Right lobe of liver (tissue), 4 donors: ENCODE measurements around the gene TEX38.

Source experiments
- POLR2A ChIP-seq: fragments of 450-650 bp; IDR thresholded peaks from one replicate; pipeline ENCODE4 v1.6.1; 2017; ENCODE audit warnings: antibody characterized with exemption, mild to moderate bottlenecking
- TF ChIP-seq, protein P1 (sequence below), 4 donors: fragments of 200-600 bp in 3 of 4; fragments of 450-650 bp in 1 of 4; IDR thresholded peaks; one replicate each; pipeline versions ENCODE4 v1.5.1 to v1.8.0; 2016 to 2022; ENCODE audit warnings: antibody characterized with exemption in 4 of 4, mild to moderate bottlenecking in 2 of 4
- donor health status: DM: no; HTN: no; CAD: no.
- donor health status: DM: no; HTN: no; CAD: no.
- donor health status: DM: no; HTN: yes; CAD: no.

DNA sequence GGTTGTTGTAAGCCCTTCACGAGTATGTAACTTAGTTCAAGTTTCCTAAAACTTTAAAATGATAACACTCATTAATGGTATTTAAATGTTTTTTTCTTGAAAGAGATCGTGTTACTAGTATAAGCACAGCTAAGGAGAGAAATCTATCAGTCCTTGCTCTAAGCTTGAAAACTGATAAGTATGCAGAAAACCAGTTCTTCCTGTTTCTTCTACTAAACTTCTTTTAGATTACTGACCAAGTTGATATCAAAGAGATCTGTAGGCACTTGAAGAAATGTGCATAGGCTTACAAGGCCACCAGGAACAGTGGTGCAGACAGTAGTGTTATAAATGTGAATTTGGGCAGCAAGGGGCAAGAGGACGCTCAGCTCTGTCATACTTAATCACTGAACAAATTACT, 43.3 kb downstream of the TEX38 start:
- TF ChIP-seq, protein P1, sequence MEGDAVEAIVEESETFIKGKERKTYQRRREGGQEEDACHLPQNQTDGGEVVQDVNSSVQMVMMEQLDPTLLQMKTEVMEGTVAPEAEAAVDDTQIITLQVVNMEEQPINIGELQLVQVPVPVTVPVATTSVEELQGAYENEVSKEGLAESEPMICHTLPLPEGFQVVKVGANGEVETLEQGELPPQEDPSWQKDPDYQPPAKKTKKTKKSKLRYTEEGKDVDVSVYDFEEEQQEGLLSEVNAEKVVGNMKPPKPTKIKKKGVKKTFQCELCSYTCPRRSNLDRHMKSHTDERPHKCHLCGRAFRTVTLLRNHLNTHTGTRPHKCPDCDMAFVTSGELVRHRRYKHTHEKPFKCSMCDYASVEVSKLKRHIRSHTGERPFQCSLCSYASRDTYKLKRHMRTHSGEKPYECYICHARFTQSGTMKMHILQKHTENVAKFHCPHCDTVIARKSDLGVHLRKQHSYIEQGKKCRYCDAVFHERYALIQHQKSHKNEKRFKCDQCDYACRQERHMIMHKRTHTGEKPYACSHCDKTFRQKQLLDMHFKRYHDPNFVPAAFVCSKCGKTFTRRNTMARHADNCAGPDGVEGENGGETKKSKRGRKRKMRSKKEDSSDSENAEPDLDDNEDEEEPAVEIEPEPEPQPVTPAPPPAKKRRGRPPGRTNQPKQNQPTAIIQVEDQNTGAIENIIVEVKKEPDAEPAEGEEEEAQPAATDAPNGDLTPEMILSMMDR (IDR thresholded peaks at IDR 0.05): no peak
- TF ChIP-seq POLR2A: no peak
